CD14-positive monocyte (primary cell): ENCODE measurements around the gene KNTC1. TPM values are rescaled to one million over a fixed set of nuclear protein-coding genes. Genes with fewer than 3 reads are reported as not detected.

ENCODE experiments used
- DNase-seq, 3 donors: peaks; one replicate each; pipeline ENCODE4 v3.0.0-alpha.2; 2011 to 2022
- H2AFZ ChIP-seq: 2 replicates; pipeline ENCODE4 v1.6.0; 2012; ENCODE audit warnings: mild to moderate bottlenecking, low read depth, low read length, inconsistent platforms; ENCODE audit not compliant: insufficient read depth, poor library complexity, severe bottlenecking
- H3K27ac ChIP-seq, 2 donors: 1 replicate in 1 of 2; 2 replicates in 1 of 2; pipeline ENCODE4 v1.5.1; 2012 to 2013; ENCODE audit warnings: low read length in 2 of 2, control low read depth in 1 of 2, inconsistent platforms in 1 of 2, low read depth in 1 of 2, mild to moderate bottlenecking in 1 of 2
- H3K27me3 ChIP-seq, 2 donors: one replicate each; pipeline versions ENCODE4 v1.6.0 to v1.6.1; 2011 to 2013; ENCODE audit warnings: low read length in 2 of 2; ENCODE audit not compliant: control insufficient read depth in 2 of 2, insufficient read depth in 2 of 2
- H3K36me3 ChIP-seq, 2 donors: replicated peaks in 1 of 2; 1 replicate in 1 of 2; 2 replicates in 1 of 2; pipeline versions ENCODE4 v1.5.1 to v1.6.1; 2012 to 2013; ENCODE audit warnings: low read length in 2 of 2, control low read depth in 1 of 2, inconsistent platforms in 1 of 2, mild to moderate bottlenecking in 1 of 2; ENCODE audit not compliant: insufficient read depth in 2 of 2, control insufficient read depth in 1 of 2
- H3K4me1 ChIP-seq, 2 donors: 1 replicate in 1 of 2; 2 replicates in 1 of 2; pipeline versions ENCODE4 v1.5.1 to v1.6.1; 2012 to 2013; ENCODE audit warnings: low read length in 2 of 2, control low read depth in 1 of 2, inconsistent platforms in 1 of 2, mild to moderate bottlenecking in 1 of 2, moderate library complexity in 1 of 2; ENCODE audit not compliant: insufficient read depth in 2 of 2, control insufficient read depth in 1 of 2
- H3K4me2 ChIP-seq: replicated peaks from 2 replicates; pipeline ENCODE3; 2012; ENCODE audit warnings: low read length, moderate library complexity, mild to moderate bottlenecking; ENCODE audit not compliant: poor library complexity, severe bottlenecking; ENCODE audit errors: extremely low read depth
- H3K4me3 ChIP-seq, 3 experiments: fragments of 200-600 bp in 1 of 3; sonication (generic) in 1 of 3; replicated peaks in 1 of 3; 1 replicate in 2 of 3; 2 replicates in 1 of 3; pipeline ENCODE4 v1.5.1; 2011 to 2013; ENCODE audit warnings: low read length in 3 of 3, mild to moderate bottlenecking in 3 of 3, control low read depth in 2 of 3, low read depth in 2 of 3, inconsistent platforms in 1 of 3, moderate library complexity in 1 of 3
- H3K79me2 ChIP-seq: 2 replicates; pipeline ENCODE4 v1.6.0; 2012; ENCODE audit warnings: mild to moderate bottlenecking, control low read depth, inconsistent platforms, low read length, moderate library complexity; ENCODE audit not compliant: insufficient read depth
- H3K9ac ChIP-seq: 2 replicates; pipeline ENCODE4 v1.6.0; 2017; ENCODE audit warnings: low read length, mild to moderate bottlenecking; ENCODE audit not compliant: insufficient read depth, poor library complexity, severe bottlenecking
- H3K9me3 ChIP-seq, 2 donors: replicated peaks in 1 of 2; 1 replicate in 1 of 2; 2 replicates in 1 of 2; pipeline versions ENCODE4 v1.5.1 to v1.6.1; 2012 to 2013; ENCODE audit warnings: low read length in 2 of 2, control low read depth in 1 of 2; ENCODE audit not compliant: control insufficient read depth in 1 of 2, insufficient read depth in 1 of 2
- H4K20me1 ChIP-seq: 2 replicates; pipeline ENCODE4 v1.6.0; 2012; ENCODE audit warnings: mild to moderate bottlenecking, low read length, control low read depth, moderate library complexity; ENCODE audit not compliant: insufficient read depth
- H3K27ac Mint-ChIP-seq, 7 donors: one replicate each; pipeline ENCODE4 v1.8.0; 2020; ENCODE audit warnings: mild to moderate bottlenecking in 7 of 7, mixed read lengths in 7 of 7, moderate library complexity in 6 of 7, inconsistent platforms in 2 of 7
- H3K27me3 Mint-ChIP-seq, 3 donors: one replicate each; pipeline ENCODE4 v1.8.0; 2021 to 2022; ENCODE audit warnings: low read depth in 3 of 3, mild to moderate bottlenecking in 3 of 3, mixed read lengths in 3 of 3, moderate library complexity in 3 of 3, inconsistent platforms in 1 of 3
- H3K36me3 Mint-ChIP-seq, 2 donors: one replicate each; pipeline ENCODE4 v1.8.0; 2020; ENCODE audit warnings: mixed read lengths in 2 of 2, inconsistent platforms in 1 of 2, mild to moderate bottlenecking in 1 of 2
- H3K4me1 Mint-ChIP-seq: one replicate; pipeline ENCODE4 v1.8.0; 2020; ENCODE audit warnings: mild to moderate bottlenecking, mixed read lengths
- H3K4me3 Mint-ChIP-seq, 2 donors: one replicate each; pipeline ENCODE4 v1.8.0; 2020; ENCODE audit warnings: mild to moderate bottlenecking in 2 of 2, mixed read lengths in 2 of 2, moderate library complexity in 1 of 2
- H3K9me3 Mint-ChIP-seq, 7 donors: one replicate each; pipeline ENCODE4 v1.8.0; 2020 to 2022; ENCODE audit warnings: mixed read lengths in 7 of 7, mild to moderate bottlenecking in 6 of 7, moderate library complexity in 6 of 7, inconsistent platforms in 2 of 7
- WGBS: methylation state at CpG from one replicate; pipeline ENCODE4 v1.1.5; 2013; ENCODE audit warnings: missing lambda C conversion rate; ENCODE audit not compliant: insufficient coverage; 5-methylcytosine and 5-hydroxymethylcytosine counted together
- intact Hi-C, 2 donors: fragments of 100-400 bp; cut with micrococcal nuclease; formaldehyde crosslinking; loops; one replicate each; pipeline versions ENCODE4 v1.15.0 to v1.15.1; 2023
- polyA plus RNA-seq, 3 donors: library from polyadenylated mRNA; depleted of rRNA in 1 of 3; unstranded in 2 of 3; stranded (reverse) in 1 of 3; fragments of 300-500 nt in 2 of 3; fragments of >200 nt in 1 of 3; fragmentation: Illumina TruSeq in 2 of 3; gene quantifications; 1 replicate in 2 of 3; 2 replicates in 1 of 3; pipeline ENCODE4 v1.2.3, GENCODE V29; 2012 to 2021
- TF ChIP-seq, protein P1 (sequence below): fragments of 200-600 bp; IDR thresholded peaks from one replicate; pipeline ENCODE4 v1.8.0; 2022; ENCODE audit warnings: antibody characterized with exemption, mild to moderate bottlenecking

The KNTC1 gene
- polyA plus RNA-seq, 3 donors: 0.65 to 10.3 (median 0.81) TPM

DNA sequence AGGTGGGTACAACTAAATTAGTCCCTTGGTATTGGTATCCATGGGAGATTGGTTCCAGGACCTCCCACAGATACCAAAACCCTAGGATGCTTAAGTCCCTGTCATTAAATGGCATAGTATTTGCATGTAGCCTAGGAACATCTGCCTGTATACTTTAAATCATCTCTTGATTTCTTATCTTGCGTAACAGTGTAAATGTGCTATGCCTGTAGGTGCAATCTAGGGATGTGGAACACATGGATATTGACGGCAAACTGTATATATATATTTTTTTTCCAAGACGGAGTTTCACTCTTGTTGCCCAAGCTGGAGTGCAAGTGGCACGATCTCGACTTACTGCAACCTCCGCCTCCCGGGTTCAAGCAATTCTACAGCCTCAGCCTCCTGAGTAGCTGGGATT, 1.5 kb downstream of the KNTC1 start:
- WGBS: no CpG with 5 or more reads among the region's 7 CpGs
- intact Hi-C loops: loop anchor here in 1 of 2 donors (10.0 kb wide), 1 partner anchor 226 kb away; the partner anchor contains the start of gene DENR
- Mint-ChIP-seq H3K4me1 (peaks cover 20% of the 10 kb centered on the region), H3K4me3 (no peak overlapping the region), H3K36me3 (peaks cover 9 to 22% of the 10 kb centered on the region in 2 donors), H3K9me3 (no peaks in the 10 kb centered on the region), H3K27ac (no peak overlapping the region), H3K27me3 (peaks cover 0 to 2% (median 0%) of the 10 kb centered on the region in 3 donors)
- no peak for DNase-seq
- Histone ChIP-seq H3K27ac (peak overlapping the region in 1 of 2 donors; percentile 21), H3K9me3 (no peaks in the 10 kb centered on the region), H2AFZ (peak overlapping the region; percentile 94), H3K4me3 (no peak overlapping the region), H3K9ac (no peak overlapping the region), H3K79me2 (peaks cover 93% of the 10 kb centered on the region), H3K36me3 (peaks cover 7 to 10% of the 10 kb centered on the region in 2 donors), H3K4me2 (no peak overlapping the region), H3K27me3 (no peaks in the 10 kb centered on the region), H3K4me1 (peaks cover 30 to 33% of the 10 kb centered on the region in 2 donors), H4K20me1 (peaks cover 24% of the 10 kb centered on the region)
- TF ChIP-seq, protein P1, sequence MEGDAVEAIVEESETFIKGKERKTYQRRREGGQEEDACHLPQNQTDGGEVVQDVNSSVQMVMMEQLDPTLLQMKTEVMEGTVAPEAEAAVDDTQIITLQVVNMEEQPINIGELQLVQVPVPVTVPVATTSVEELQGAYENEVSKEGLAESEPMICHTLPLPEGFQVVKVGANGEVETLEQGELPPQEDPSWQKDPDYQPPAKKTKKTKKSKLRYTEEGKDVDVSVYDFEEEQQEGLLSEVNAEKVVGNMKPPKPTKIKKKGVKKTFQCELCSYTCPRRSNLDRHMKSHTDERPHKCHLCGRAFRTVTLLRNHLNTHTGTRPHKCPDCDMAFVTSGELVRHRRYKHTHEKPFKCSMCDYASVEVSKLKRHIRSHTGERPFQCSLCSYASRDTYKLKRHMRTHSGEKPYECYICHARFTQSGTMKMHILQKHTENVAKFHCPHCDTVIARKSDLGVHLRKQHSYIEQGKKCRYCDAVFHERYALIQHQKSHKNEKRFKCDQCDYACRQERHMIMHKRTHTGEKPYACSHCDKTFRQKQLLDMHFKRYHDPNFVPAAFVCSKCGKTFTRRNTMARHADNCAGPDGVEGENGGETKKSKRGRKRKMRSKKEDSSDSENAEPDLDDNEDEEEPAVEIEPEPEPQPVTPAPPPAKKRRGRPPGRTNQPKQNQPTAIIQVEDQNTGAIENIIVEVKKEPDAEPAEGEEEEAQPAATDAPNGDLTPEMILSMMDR: no peak

GRCh38 chr12:122528992-122529391, 1.9 kb downstream of the KNTC1 start:
- Histone ChIP-seq H3K4me3 (no peak overlapping the region), H4K20me1 (peaks cover 20% of the 10 kb centered on the region), H3K36me3 (peaks cover 6 to 14% of the 10 kb centered on the region in 2 donors), H3K27me3 (no peaks in the 10 kb centered on the region), H3K9me3 (no peaks in the 10 kb centered on the region), H3K9ac (no peak overlapping the region), H2AFZ (no peak overlapping the region), H3K79me2 (peaks cover 93% of the 10 kb centered on the region), H3K27ac (no peak overlapping the region), H3K4me2 (no peak overlapping the region), H3K4me1 (peaks cover 26 to 29% of the 10 kb centered on the region in 2 donors)
- no peak for DNase-seq
- whole genome bisulfite sequencing: no CpG with 5 or more reads among the region's 6 CpGs
- intact Hi-C loops: loop anchor here in 1 of 2 donors (10.0 kb wide), 1 partner anchor 226 kb away; the partner anchor contains the start of gene DENR
- Mint-ChIP-seq H3K27me3 (peaks cover 0 to 2% (median 0%) of the 10 kb centered on the region in 3 donors), H3K4me1 (peaks cover 16% of the 10 kb centered on the region), H3K36me3 (peaks cover 9 to 24% of the 10 kb centered on the region in 2 donors), H3K9me3 (no peaks in the 10 kb centered on the region), H3K4me3 (no peak overlapping the region), H3K27ac (no peak overlapping the region)
- TF ChIP-seq, protein P1: no peak
